ENCODE measurements around the gene GOLIM4.

GOLIM4 gene

GRCh38 chr3:168097381-168097780, 1.7 kb upstream of the GOLIM4 start:
- no peak for DNase-seq

- no peak for DNase-seq
Measured at GRCh38 chr3:168096210-168096652, 507 bp upstream of the GOLIM4 start.

- DNase-seq = no peak
Measured at GRCh38 chr3:168094877-168095610, 680 bp downstream of the GOLIM4 start.

- no peak for DNase-seq
Measured at GRCh38 chr3:168094580-168094876, 1.2 kb downstream of the GOLIM4 start.

GRCh38 chr3:168093790-168094189, 1.9 kb downstream of the GOLIM4 start:
- no peak for DNase-seq

- DNase-seq = no peak
Measured at GRCh38 chr3:168093229-168093628, 2.5 kb downstream of the GOLIM4 start.

GRCh38 chr3:168091941-168092340, 3.8 kb downstream of the GOLIM4 start:
- no peak for DNase-seq

GRCh38 chr3:168091302-168091858, 4.3 kb downstream of the GOLIM4 start:
- DNase-seq = no peak

GRCh38 chr3:168090306-168091085, 5.2 kb downstream of the GOLIM4 start:
- no peak for DNase-seq

- DNase-seq = no peak
Measured at GRCh38 chr3:168089179-168089771, 6.4 kb downstream of the GOLIM4 start.

GRCh38 chr3:168088106-168088720, 7.5 kb downstream of the GOLIM4 start:
- no peak for DNase-seq

- no peak for DNase-seq
Measured at GRCh38 chr3:168087539-168087938, 8.2 kb downstream of the GOLIM4 start.

GRCh38 chr3:168086541-168087260, 9.0 kb downstream of the GOLIM4 start:
- DNase-seq = no peak

- no peak for DNase-seq
Measured at GRCh38 chr3:168085491-168086119, 10.1 kb downstream of the GOLIM4 start.

GRCh38 chr3:168083906-168084305, 11.8 kb downstream of the GOLIM4 start:
- no peak for DNase-seq

GRCh38 chr3:168081856-168082255, 13.9 kb downstream of the GOLIM4 start:
- DNase-seq = no peak

GRCh38 chr3:168081171-168081771, 14.5 kb downstream of the GOLIM4 start:
- DNase-seq = no peak

- no peak for DNase-seq
Measured at GRCh38 chr3:168080499-168081170, 15.1 kb downstream of the GOLIM4 start.

- no peak for DNase-seq
Measured at GRCh38 chr3:168080022-168080421, 15.7 kb downstream of the GOLIM4 start.

GRCh38 chr3:168077091-168077490, 18.6 kb downstream of the GOLIM4 start:
- no peak for DNase-seq

All from NCI-H1436 treated with DMSO at 0.1 percent for 48 hours (cell line).